HG03432 (cell line): ENCODE results near the gene DNAH17.

Experiments used
- ATAC-seq: cut with Tn5 transposase; IDR thresholded peaks from one replicate; pipeline ENCODE4 v1.9.1; 2021; ENCODE audit warnings: mild to moderate bottlenecking, moderate library complexity; ENCODE audit not compliant: unreplicated experiment

DNAH17 gene

GRCh38 chr17:78499715-78500540, 77.3 kb downstream of the DNAH17 start:
- ATAC-seq = no peak

- ATAC-seq = no peak
Observed at GRCh38 chr17:78498848-78499247, 78.3 kb downstream of the DNAH17 start.

GRCh38 chr17:78497115-78497540, 80.1 kb downstream of the DNAH17 start:
- no peak for ATAC-seq

- ATAC-seq = no peak
Observed at GRCh38 chr17:78496311-78496710, 80.9 kb downstream of the DNAH17 start.

GRCh38 chr17:78495634-78496033, 81.6 kb downstream of the DNAH17 start:
- ATAC-seq = no peak

GRCh38 chr17:78494696-78495330, 82.4 kb downstream of the DNAH17 start:
- no peak for ATAC-seq

GRCh38 chr17:78493853-78494695, 83.1 kb downstream of the DNAH17 start:
- ATAC-seq = no peak

- ATAC-seq = no peak
Observed at GRCh38 chr17:78493450-78493849, 83.7 kb downstream of the DNAH17 start.

GRCh38 chr17:78492116-78492799, 84.9 kb downstream of the DNAH17 start:
- ATAC-seq = no peak

- no peak for ATAC-seq
Observed at GRCh38 chr17:78491236-78492115, 85.7 kb downstream of the DNAH17 start.

GRCh38 chr17:78490673-78491072, 86.5 kb downstream of the DNAH17 start:
- no peak for ATAC-seq

GRCh38 chr17:78490156-78490555, 87.0 kb downstream of the DNAH17 start:
- no peak for ATAC-seq

GRCh38 chr17:78488867-78489634, 88.1 kb downstream of the DNAH17 start:
- no peak for ATAC-seq

- ATAC-seq = no peak
Observed at GRCh38 chr17:78488156-78488555, 89.0 kb downstream of the DNAH17 start.

- no peak for ATAC-seq
Observed at GRCh38 chr17:78486946-78487680, 90.1 kb downstream of the DNAH17 start.

- no peak for ATAC-seq
Observed at GRCh38 chr17:78486228-78486802, 90.9 kb downstream of the DNAH17 start.

GRCh38 chr17:78485290-78486168, 91.7 kb downstream of the DNAH17 start:
- no peak for ATAC-seq
